HPDE6-E6E7 (cell line): ENCODE data around the gene ADAM10.
A peak's percentile ranks its signal among the peaks of the same experiment; 100 is the strongest.

Experiments
- DNase-seq: peaks from one replicate; pipeline ENCODE4 v3.0.0; 2011; ENCODE audit warnings: missing footprints; ENCODE audit errors: extremely low spot score

Gene ADAM10

GRCh38 chr15:58755350-58755749, 5.8 kb upstream of the ADAM10 start:
- no peak for DNase-seq

- no peak for DNase-seq
Measured at GRCh38 chr15:58752716-58753115, 3.2 kb upstream of the ADAM10 start.

GRCh38 chr15:58748852-58749531, 515 bp downstream of the ADAM10 start:
- DNase-seq: no peak

- DNase-seq: no peak
Measured at GRCh38 chr15:58748040-58748851, 1.3 kb downstream of the ADAM10 start.

GRCh38 chr15:58746174-58746573, 3.3 kb downstream of the ADAM10 start:
- DNase-seq: no peak

GRCh38 chr15:58742819-58743502, 6.5 kb downstream of the ADAM10 start:
- DNase-seq: no peak

GRCh38 chr15:58742022-58742813, 7.3 kb downstream of the ADAM10 start:
- DNase-seq: no peak

GRCh38 chr15:58741032-58741431, 8.5 kb downstream of the ADAM10 start:
- DNase-seq: no peak

- DNase-seq: no peak
Measured at GRCh38 chr15:58740436-58740835, 9.1 kb downstream of the ADAM10 start.

- DNase-seq: no peak
Measured at GRCh38 chr15:58738046-58738707, 11.3 kb downstream of the ADAM10 start.

GRCh38 chr15:58737298-58737697, 12.2 kb downstream of the ADAM10 start:
- DNase-seq: no peak

- DNase-seq: no peak
Measured at GRCh38 chr15:58736018-58736643, 13.4 kb downstream of the ADAM10 start.

GRCh38 chr15:58734859-58735258, 14.6 kb downstream of the ADAM10 start:
- no peak for DNase-seq

- DNase-seq: no peak
Measured at GRCh38 chr15:58732625-58733363, 16.7 kb downstream of the ADAM10 start.

- peak; percentile 59 for DNase-seq
Measured at GRCh38 chr15:58731756-58732535, 17.6 kb downstream of the ADAM10 start.

GRCh38 chr15:58726867-58727266, 22.6 kb downstream of the ADAM10 start:
- no peak for DNase-seq

GRCh38 chr15:58724466-58724865, 25.0 kb downstream of the ADAM10 start:
- DNase-seq: no peak

GRCh38 chr15:58717357-58717756, 32.1 kb downstream of the ADAM10 start:
- DNase-seq: no peak

GRCh38 chr15:58716027-58716426, 33.5 kb downstream of the ADAM10 start:
- no peak for DNase-seq
